HCT116 (cell line): Measurements from ENCODE around the gene RIMBP2. TPM values are rescaled to one million over a fixed set of nuclear protein-coding genes. Genes with fewer than 3 reads are reported as not detected.

Source experiments
- ATAC-seq: fragments of 200-7000 bp; cut with Tn5 transposase; 2 replicates; pipeline ENCODE4 v1.9.1; 2020; ENCODE audit warnings: mild to moderate bottlenecking, moderate library complexity
- BruUV-seq: library from RNA; stranded (reverse); fragments of 400-500 nt; replicated peaks from 2 replicates; lab custom pipeline; 2021; lab: Mats Ljungman, UMichigan
- CTCF ChIA-PET: fragments of 300-600 bp; sonication (Branson Sonifier 250); formaldehyde crosslinking; loops from one replicate; lab custom pipeline; 2021; ENCODE audit warnings: antibody characterized with exemption; lab: Charles Lee
- POLR2A ChIA-PET: fragments of 300-600, 350-600 bp; sonication (Branson Sonifier 250); formaldehyde crosslinking; loops from one replicate; lab custom pipeline; 2021; ENCODE audit warnings: antibody characterized with exemption; lab: Charles Lee
- RAD21 ChIA-PET, 2 experiments: fragments of 300-600 bp; sonication (Branson Sonifier 250); formaldehyde crosslinking; loops; one replicate each; lab custom pipeline; 2023; ENCODE audit warnings: low total read pairs in 2 of 2; ENCODE audit not compliant: uncharacterized antibody in 2 of 2, unreplicated experiment in 2 of 2, low non-redundant PET in 1 of 2; lab: Charles Lee
- DNase-seq: peaks from one replicate; pipeline ENCODE4 v3.0.0-alpha.2; 2010; ENCODE audit warnings: low read depth, low spot score
- H2AFZ ChIP-seq: fragments of 200-600 bp; shearing (Covaris generic), sonication (generic); 2 replicates; pipeline ENCODE4 v1.6.1; 2017; ENCODE audit warnings: low read depth, mixed run types, mixed read lengths, antibody characterized with exemption, low read length; ENCODE audit not compliant: poor library complexity, severe bottlenecking
- H3K27ac ChIP-seq: 2 replicates; pipeline ENCODE4 v1.5.1; 2012; ENCODE audit warnings: low read depth, low read length
- H3K27me3 ChIP-seq: fragments of 200-600 bp; sonication (generic); 2 replicates; pipeline ENCODE4 v1.6.1; 2016; ENCODE audit warnings: mixed run types, low read length, mixed read lengths; ENCODE audit not compliant: insufficient read depth
- H3K36me3 ChIP-seq, 2 experiments: fragments of 200-500 bp in 1 of 2; fragments of 200-600 bp in 1 of 2; sonication (Bioruptor generic) in 1 of 2; sonication (generic) in 1 of 2; 2 replicates each; pipeline versions ENCODE4 v1.5.1 to v1.6.1; 2014 to 2016; ENCODE audit warnings: low read length in 2 of 2, inconsistent platforms in 1 of 2, mixed read lengths in 1 of 2, mixed run types in 1 of 2; ENCODE audit not compliant: insufficient read depth in 2 of 2, control insufficient read depth in 1 of 2
- H3K4me1 ChIP-seq, 2 experiments: fragments of 200-600 bp in 1 of 2; sonication (generic) in 1 of 2; 2 replicates each; pipeline versions ENCODE4 v1.5.1 to v1.6.1; 2012 to 2017; ENCODE audit warnings: low read length in 2 of 2, inconsistent platforms in 1 of 2, mild to moderate bottlenecking in 1 of 2, mixed read lengths in 1 of 2, mixed run types in 1 of 2, moderate library complexity in 1 of 2; ENCODE audit not compliant: insufficient read depth in 2 of 2, control insufficient read depth in 1 of 2
- H3K4me2 ChIP-seq: fragments of 200-600 bp; sonication (generic); 2 replicates; pipeline ENCODE4 v1.6.1; 2017; ENCODE audit warnings: mixed run types, low read length, mixed read lengths
- H3K4me3 ChIP-seq, 2 experiments: fragments of 200-600 bp in 1 of 2; sonication (generic) in 1 of 2; replicated peaks in 1 of 2; 2 replicates each; pipeline ENCODE4 v1.5.1; 2011 to 2016; ENCODE audit warnings: low read length in 2 of 2, control low read depth in 1 of 2, low read depth in 1 of 2, mild to moderate bottlenecking in 1 of 2, mixed read lengths in 1 of 2, mixed run types in 1 of 2
- H3K79me2 ChIP-seq: fragments of 200-600 bp; sonication (generic); 2 replicates; pipeline ENCODE4 v1.6.1; 2017; ENCODE audit warnings: mild to moderate bottlenecking, mixed run types, low read length, moderate library complexity, mixed read lengths; ENCODE audit not compliant: insufficient read depth
- H3K9ac ChIP-seq: fragments of 200-600 bp; sonication (generic); 2 replicates; pipeline ENCODE4 v1.6.1; 2016; ENCODE audit warnings: low read length, mixed read lengths
- H3K9me2 ChIP-seq: fragments of 200-600 bp; sonication (generic), shearing (Covaris generic); 2 replicates; pipeline ENCODE4 v1.6.1; 2017; ENCODE audit warnings: mixed run types, mild to moderate bottlenecking, moderate library complexity; ENCODE audit not compliant: insufficient read depth
- H3K9me3 ChIP-seq, 2 experiments: fragments of 200-500 bp in 1 of 2; fragments of 200-600 bp in 1 of 2; sonication (Bioruptor generic) in 1 of 2; sonication (generic) in 1 of 2; 2 replicates each; pipeline ENCODE4 v1.6.1; 2014 to 2017; ENCODE audit warnings: low read length in 2 of 2, mixed read lengths in 2 of 2, inconsistent platforms in 1 of 2, low read depth in 1 of 2, mild to moderate bottlenecking in 1 of 2, mixed run types in 1 of 2, moderate library complexity in 1 of 2; ENCODE audit not compliant: control insufficient read depth in 1 of 2, insufficient read depth in 1 of 2
- H4K20me1 ChIP-seq: fragments of 200-600 bp; sonication (generic), shearing (Covaris generic); 2 replicates; pipeline ENCODE4 v1.6.1; 2017; ENCODE audit warnings: mixed run types, mild to moderate bottlenecking, moderate library complexity; ENCODE audit not compliant: insufficient read depth
- CBX3 ChIP-seq: IDR thresholded peaks from 2 replicates; pipeline ENCODE4 v1.6.1; 2012; ENCODE audit warnings: low read depth
- YY1 ChIP-seq: IDR thresholded peaks from 2 replicates; pipeline ENCODE4 v1.6.1; 2011; ENCODE audit warnings: low read length, low read depth, moderate library complexity, mild to moderate bottlenecking; ENCODE audit not compliant: insufficient replicate concordance; ENCODE audit errors: extremely low read depth
- intact Hi-C: fragments of 100-400 bp; cut with micrococcal nuclease; formaldehyde crosslinking; loops from 2 replicates; pipeline ENCODE4 v1.10.0; 2022
- total RNA-seq: library from RNA; stranded (reverse); gene quantifications from one replicate; pipeline ENCODE4 v1.2.1, GENCODE V29; 2021; ENCODE audit not compliant: unreplicated experiment
- TF ChIP-seq, protein P1 (sequence below): IDR thresholded peaks from 2 replicates; pipeline ENCODE4 v1.6.1; 2011; ENCODE audit warnings: mild to moderate bottlenecking, low read length, moderate library complexity; ENCODE audit not compliant: insufficient replicate concordance; ENCODE audit errors: extremely low read depth
- TF ChIP-seq, protein P2 (sequence below): IDR thresholded peaks from 2 replicates; pipeline ENCODE4 v1.6.1; 2012

Gene RIMBP2
- total RNA-seq, 1 experiment from 2014 or later = not detected

DNA sequence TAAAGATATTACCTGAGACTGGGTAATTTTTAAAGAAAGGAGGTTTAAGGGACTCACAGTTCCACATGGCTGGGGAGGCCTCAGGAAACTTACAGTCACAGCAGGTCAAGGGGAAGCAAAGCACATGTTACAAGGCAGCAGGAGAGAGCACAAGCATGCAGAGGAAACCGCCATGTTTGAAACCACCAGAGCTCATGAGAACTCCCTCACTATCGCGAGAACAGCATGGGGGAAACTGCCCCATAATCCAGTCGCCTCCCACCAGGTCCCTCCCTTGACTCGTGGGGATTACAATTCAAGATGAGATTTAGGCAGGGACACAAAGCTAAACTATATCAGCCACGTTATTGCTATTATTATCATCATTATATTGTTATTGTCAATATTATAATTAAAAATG, 138.7 kb downstream of the RIMBP2 start:
- Histone ChIP-seq H3K4me2 (no peak overlapping the region), H3K9ac (no peak overlapping the region), H3K27ac (no peak overlapping the region), H2AFZ (no peak overlapping the region), H3K36me3 (no peaks in the 10 kb centered on the region), H3K79me2 (no peaks in the 10 kb centered on the region), H3K4me3 (no peak overlapping the region), H3K9me3 (no peaks in the 10 kb centered on the region), H3K9me2 (no peaks in the 10 kb centered on the region), H3K27me3 (no peaks in the 10 kb centered on the region), H3K4me1 (no peaks in the 10 kb centered on the region), H4K20me1 (no peaks in the 10 kb centered on the region)
- no peak for ATAC-seq
- ChIA-PET RAD21 (no interaction called here), POLR2A (no interaction called here), CTCF (no interaction called here)
- no peak for DNase-seq
- TF ChIP-seq YY1 (no peak), CBX3 (no peak)
- intact Hi-C loops = no loop called here
- no TSS peak for BruUV-seq

DNA sequence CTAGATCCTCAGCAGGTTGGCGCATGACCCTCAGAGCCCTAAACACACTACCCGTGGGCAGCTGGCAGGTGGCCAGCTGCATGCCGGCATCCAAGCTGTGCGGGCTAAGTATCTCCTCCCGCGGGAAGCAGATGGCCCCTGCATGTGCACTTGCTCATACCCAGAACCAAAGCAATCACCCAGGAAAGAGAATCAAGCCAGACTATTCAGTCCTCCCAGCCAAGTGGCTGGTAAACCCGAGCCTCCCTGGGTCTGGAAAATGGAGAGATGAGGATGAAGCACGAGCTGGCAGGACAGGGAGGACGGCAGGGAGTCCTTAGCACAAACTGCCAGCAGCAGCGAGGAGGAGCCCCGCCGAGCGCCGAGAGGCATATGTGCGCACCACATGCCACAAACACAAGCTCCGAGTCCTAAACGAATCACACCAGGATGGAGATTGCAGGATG, 139.7 kb downstream of the RIMBP2 start:
- Histone ChIP-seq H3K27ac (no peak overlapping the region), H2AFZ (no peak overlapping the region), H3K9me3 (no peaks in the 10 kb centered on the region), H3K36me3 (no peaks in the 10 kb centered on the region), H3K9ac (no peak overlapping the region), H4K20me1 (no peaks in the 10 kb centered on the region), H3K27me3 (no peaks in the 10 kb centered on the region), H3K9me2 (no peaks in the 10 kb centered on the region), H3K79me2 (no peaks in the 10 kb centered on the region), H3K4me2 (no peak overlapping the region), H3K4me1 (no peaks in the 10 kb centered on the region), H3K4me3 (no peak overlapping the region)
- ATAC-seq = no peak
- ChIA-PET POLR2A (no interaction called here), CTCF (no interaction called here), RAD21 (no interaction called here)
- no peak for DNase-seq
- TF ChIP-seq, protein P1, sequence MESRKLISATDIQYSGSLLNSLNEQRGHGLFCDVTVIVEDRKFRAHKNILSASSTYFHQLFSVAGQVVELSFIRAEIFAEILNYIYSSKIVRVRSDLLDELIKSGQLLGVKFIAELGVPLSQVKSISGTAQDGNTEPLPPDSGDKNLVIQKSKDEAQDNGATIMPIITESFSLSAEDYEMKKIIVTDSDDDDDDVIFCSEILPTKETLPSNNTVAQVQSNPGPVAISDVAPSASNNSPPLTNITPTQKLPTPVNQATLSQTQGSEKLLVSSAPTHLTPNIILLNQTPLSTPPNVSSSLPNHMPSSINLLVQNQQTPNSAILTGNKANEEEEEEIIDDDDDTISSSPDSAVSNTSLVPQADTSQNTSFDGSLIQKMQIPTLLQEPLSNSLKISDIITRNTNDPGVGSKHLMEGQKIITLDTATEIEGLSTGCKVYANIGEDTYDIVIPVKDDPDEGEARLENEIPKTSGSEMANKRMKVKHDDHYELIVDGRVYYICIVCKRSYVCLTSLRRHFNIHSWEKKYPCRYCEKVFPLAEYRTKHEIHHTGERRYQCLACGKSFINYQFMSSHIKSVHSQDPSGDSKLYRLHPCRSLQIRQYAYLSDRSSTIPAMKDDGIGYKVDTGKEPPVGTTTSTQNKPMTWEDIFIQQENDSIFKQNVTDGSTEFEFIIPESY = no peak
- TF ChIP-seq, protein P2, sequence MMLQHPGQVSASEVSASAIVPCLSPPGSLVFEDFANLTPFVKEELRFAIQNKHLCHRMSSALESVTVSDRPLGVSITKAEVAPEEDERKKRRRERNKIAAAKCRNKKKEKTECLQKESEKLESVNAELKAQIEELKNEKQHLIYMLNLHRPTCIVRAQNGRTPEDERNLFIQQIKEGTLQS = no peak
- intact Hi-C loops = no loop called here
- no TSS peak for BruUV-seq
